Mucosa of rectum (tissue), 2 donors: ENCODE measurements around the gene PCDHGB6.
A peak's percentile ranks its signal among the peaks of the same experiment; 100 is the strongest.
"Not testable (repeated sequence)": the region's sequence is repeated elsewhere in the genome, so short reads cannot be mapped to it uniquely, and the experiment has no call there.

Experiments
- H3K27ac ChIP-seq, 2 donors: one replicate each; pipeline ENCODE4 v1.7.0; 2013; ENCODE audit warnings: inconsistent platforms in 2 of 2, low read depth in 2 of 2, low read length in 2 of 2
- H3K27me3 ChIP-seq, 2 donors: one replicate each; pipeline ENCODE4 v1.7.0; 2013; ENCODE audit warnings: low read length in 2 of 2; ENCODE audit not compliant: control insufficient read depth in 2 of 2, insufficient read depth in 2 of 2
- H3K36me3 ChIP-seq, 2 donors: one replicate each; pipeline ENCODE4 v1.7.0; 2013; ENCODE audit warnings: low read length in 2 of 2; ENCODE audit not compliant: control insufficient read depth in 2 of 2, insufficient read depth in 2 of 2
- H3K4me1 ChIP-seq, 2 donors: one replicate each; pipeline ENCODE4 v1.7.0; 2013; ENCODE audit warnings: low read length in 2 of 2, mild to moderate bottlenecking in 1 of 2; ENCODE audit not compliant: control insufficient read depth in 2 of 2, insufficient read depth in 2 of 2
- H3K4me3 ChIP-seq, 2 donors: one replicate each; pipeline ENCODE4 v1.7.0; 2013; ENCODE audit warnings: low read length in 2 of 2
- H3K9ac ChIP-seq, 2 donors: one replicate each; pipeline ENCODE4 v1.7.0; 2013; ENCODE audit warnings: low read length in 2 of 2, low read depth in 1 of 2, mild to moderate bottlenecking in 1 of 2
- H3K9me3 ChIP-seq, 2 donors: one replicate each; pipeline ENCODE4 v1.7.0; 2013; ENCODE audit warnings: low read length in 2 of 2; ENCODE audit not compliant: control insufficient read depth in 2 of 2
- donor health status: healthy.
- donor health status: Normal muscosa, but diverticular disease.

Gene PCDHGB6

GRCh38 chr5:141420855-141421488, 13.2 kb downstream of the PCDHGB6 start, which contains the start of gene PCDHGA11:
Gene PCDHGA11 (plus strand): TSS chr5:141421051. CDS start chr5:141421228, 177 bp downstream.
- Histone ChIP-seq H3K9ac (no peak within 1 kb of the TSS), H3K9me3 (peaks cover 41 to 45% of the 10 kb centered on the region in 2 donors), H3K27ac (no peak within 1 kb of the TSS), H3K27me3 (no peaks in the 10 kb centered on the region), H3K4me3 (peak within 1 kb of the TSS; percentile 13 to 47), H3K36me3 (no peaks in the 10 kb centered on the region), H3K4me1 (no peaks in the 10 kb centered on the region)

GRCh38 chr5:141421489-141421855, 13.7 kb downstream of the PCDHGB6 start:
- H3K27me3 ChIP-seq, result no peaks in the 10 kb centered on the region
- no peak overlapping the region for H3K27ac ChIP-seq
- peaks cover 45% of the 10 kb centered on the region in 2 donors for H3K9me3 ChIP-seq
- H3K9ac ChIP-seq, result no peak overlapping the region
- H3K4me3 ChIP-seq, result peak overlapping the region in 1 of 2 donors; percentile 47
- no peaks in the 10 kb centered on the region for H3K36me3 ChIP-seq
- H3K4me1 ChIP-seq, result no peaks in the 10 kb centered on the region

DNA sequence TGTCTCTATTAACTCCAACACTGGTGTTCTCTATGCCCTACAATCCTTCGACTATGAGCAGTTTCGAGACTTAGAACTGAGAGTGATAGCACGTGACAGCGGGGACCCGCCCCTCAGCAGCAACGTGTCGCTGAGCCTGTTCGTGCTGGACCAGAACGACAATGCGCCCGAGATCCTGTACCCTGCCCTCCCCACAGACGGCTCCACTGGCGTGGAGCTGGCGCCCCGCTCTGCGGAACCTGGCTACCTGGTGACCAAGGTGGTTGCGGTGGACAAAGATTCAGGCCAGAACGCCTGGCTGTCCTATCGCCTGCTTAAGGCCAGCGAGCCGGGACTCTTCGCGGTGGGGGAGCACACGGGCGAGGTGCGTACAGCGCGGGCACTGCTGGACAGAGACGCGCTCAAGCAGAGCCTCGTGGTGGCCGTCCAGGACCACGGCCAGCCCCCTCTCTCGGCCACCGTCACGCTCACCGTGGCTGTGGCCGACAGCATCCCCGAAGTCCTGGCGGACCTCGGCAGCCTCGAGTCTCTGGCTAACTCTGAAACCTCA, 15.0 kb downstream of the PCDHGB6 start:
- Histone ChIP-seq H3K36me3 (no peaks in the 10 kb centered on the region), H3K9ac (no peak overlapping the region), H3K4me3 (no peak overlapping the region), H3K4me1 (no peaks in the 10 kb centered on the region), H3K9me3 (peaks cover 50 to 51% of the 10 kb centered on the region in 2 donors), H3K27ac (no peak overlapping the region), H3K27me3 (no peaks in the 10 kb centered on the region)

GRCh38 chr5:141427783-141428426, 20.1 kb downstream of the PCDHGB6 start:
- no peak overlapping the region for H3K9ac ChIP-seq
- no peaks in the 10 kb centered on the region for H3K36me3 ChIP-seq
- H3K9me3 ChIP-seq, result peaks cover 35 to 39% of the 10 kb centered on the region in 2 donors
- H3K27me3 ChIP-seq, result no peaks in the 10 kb centered on the region
- H3K4me1 ChIP-seq, result no peaks in the 10 kb centered on the region
- H3K27ac ChIP-seq, result no peak overlapping the region
- no peak overlapping the region for H3K4me3 ChIP-seq

DNA sequence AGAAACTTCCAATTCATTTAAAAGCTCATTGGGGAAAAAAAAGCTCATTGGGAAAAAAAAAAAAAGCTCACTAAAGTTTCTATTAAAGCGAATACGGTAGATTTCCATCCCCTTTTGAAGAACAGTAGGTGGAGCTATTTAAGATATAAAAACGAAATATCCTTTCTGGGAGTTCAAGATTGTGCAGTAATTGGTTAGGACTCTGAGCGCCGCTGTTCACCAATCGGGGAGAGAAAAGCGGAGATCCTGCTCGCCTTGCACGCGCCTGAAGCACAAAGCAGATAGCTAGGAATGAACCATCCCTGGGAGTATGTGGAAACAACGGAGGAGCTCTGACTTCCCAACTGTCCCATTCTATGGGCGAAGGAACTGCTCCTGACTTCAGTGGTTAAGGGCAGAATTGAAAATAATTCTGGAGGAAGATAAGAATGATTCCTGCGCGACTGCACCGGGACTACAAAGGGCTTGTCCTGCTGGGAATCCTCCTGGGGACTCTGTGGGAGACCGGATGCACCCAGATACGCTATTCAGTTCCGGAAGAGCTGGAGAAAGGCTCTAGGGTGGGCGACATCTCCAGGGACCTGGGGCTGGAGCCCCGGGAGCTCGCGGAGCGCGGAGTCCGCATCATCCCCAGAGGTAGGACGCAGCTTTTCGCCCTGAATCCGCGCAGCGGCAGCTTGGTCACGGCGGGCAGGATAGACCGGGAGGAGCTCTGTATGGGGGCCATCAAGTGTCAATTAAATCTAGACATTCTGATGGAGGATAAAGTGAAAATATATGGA, 22.7 kb downstream of the PCDHGB6 start, which contains the start of gene PCDHGA12:
Gene PCDHGA12, plus strand, starts transcription at position 176 of the 782 bp plus-strand sequence. Its CDS starts 253 bp downstream, at position 429.
- H3K4me3 ChIP-seq, result peak within 1 kb of the TSS; percentile 15 to 57
- H3K9ac ChIP-seq, result no peak within 1 kb of the TSS
- H3K9me3 ChIP-seq, result peaks cover 25 to 36% of the 10 kb centered on the region in 2 donors
- no peaks in the 10 kb centered on the region for H3K4me1 ChIP-seq
- H3K36me3 ChIP-seq, result no peaks in the 10 kb centered on the region
- no peak within 1 kb of the TSS for H3K27ac ChIP-seq
- H3K27me3 ChIP-seq, result no peaks in the 10 kb centered on the region

GRCh38 chr5:141431286-141431685, 23.5 kb downstream of the PCDHGB6 start:
- Histone ChIP-seq H3K27me3 (no peaks in the 10 kb centered on the region), H3K36me3 (no peaks in the 10 kb centered on the region), H3K4me1 (no peaks in the 10 kb centered on the region), H3K9me3 (peaks cover 25 to 35% of the 10 kb centered on the region in 2 donors), H3K27ac (no peak overlapping the region), H3K4me3 (peak overlapping the region; percentile 15 to 57), H3K9ac (no peak overlapping the region)

GRCh38 chr5:141432308-141432707, 24.5 kb downstream of the PCDHGB6 start:
- H3K27me3 ChIP-seq, H3K9ac ChIP-seq, H3K27ac ChIP-seq, H3K4me1 ChIP-seq, H3K36me3 ChIP-seq: not testable (repeated sequence)
- Histone ChIP-seq H3K9me3 (peaks cover 21 to 32% of the 10 kb centered on the region in 2 donors), H3K4me3 (peak overlapping the region in 1 of 2 donors; percentile 57)

DNA sequence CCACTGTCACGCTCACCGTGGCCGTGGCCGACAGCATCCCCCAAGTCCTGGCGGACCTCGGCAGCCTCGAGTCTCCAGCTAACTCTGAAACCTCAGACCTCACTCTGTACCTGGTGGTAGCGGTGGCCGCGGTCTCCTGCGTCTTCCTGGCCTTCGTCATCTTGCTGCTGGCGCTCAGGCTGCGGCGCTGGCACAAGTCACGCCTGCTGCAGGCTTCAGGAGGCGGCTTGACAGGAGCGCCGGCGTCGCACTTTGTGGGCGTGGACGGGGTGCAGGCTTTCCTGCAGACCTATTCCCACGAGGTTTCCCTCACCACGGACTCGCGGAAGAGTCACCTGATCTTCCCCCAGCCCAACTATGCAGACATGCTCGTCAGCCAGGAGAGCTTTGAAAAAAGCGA, 24.9 kb downstream of the PCDHGB6 start:
- not testable (repeated sequence) for H3K9ac ChIP-seq, H3K27ac ChIP-seq, H3K36me3 ChIP-seq, H3K4me1 ChIP-seq, H3K4me3 ChIP-seq, H3K27me3 ChIP-seq
- peaks cover 21 to 28% of the 10 kb centered on the region in 2 donors for H3K9me3 ChIP-seq

- H3K27me3 ChIP-seq, result no peaks in the 10 kb centered on the region
- peaks cover 12 to 25% of the 10 kb centered on the region in 2 donors for H3K9me3 ChIP-seq
- no peak overlapping the region for H3K4me3 ChIP-seq
- H3K27ac ChIP-seq, result no peak overlapping the region
- no peaks in the 10 kb centered on the region for H3K36me3 ChIP-seq
- no peaks in the 10 kb centered on the region for H3K4me1 ChIP-seq
- no peak overlapping the region for H3K9ac ChIP-seq
Measured at GRCh38 chr5:141434006-141434405, 26.2 kb downstream of the PCDHGB6 start.

DNA sequence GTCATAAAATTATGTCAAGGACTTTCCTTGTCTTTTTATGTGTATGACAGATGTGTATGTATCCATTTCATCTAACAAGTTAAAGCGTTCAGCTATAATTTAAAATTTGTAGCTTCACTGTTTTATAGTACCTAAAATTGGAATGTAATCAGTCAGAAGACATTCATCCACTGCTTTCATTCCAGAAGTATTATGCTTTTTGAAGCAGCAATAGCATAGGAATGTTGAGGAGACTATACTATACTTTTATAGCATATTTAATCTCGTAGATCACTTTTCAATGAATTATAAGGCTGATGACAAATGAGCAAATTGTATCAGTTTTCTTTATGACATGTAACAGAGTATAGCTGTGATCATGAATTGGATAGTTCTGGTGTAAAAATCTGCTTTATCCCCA, 29.4 kb downstream of the PCDHGB6 start:
- Histone ChIP-seq H3K27me3 (no peaks in the 10 kb centered on the region), H3K4me3 (no peak overlapping the region), H3K36me3 (no peaks in the 10 kb centered on the region), H3K9ac (no peak overlapping the region), H3K27ac (no peak overlapping the region), H3K4me1 (no peaks in the 10 kb centered on the region), H3K9me3 (peaks cover 13 to 21% of the 10 kb centered on the region in 2 donors)
